ENCODE data around the gene HRH3. TPM values are rescaled to one million over a fixed set of nuclear protein-coding genes. Genes with fewer than 3 reads are reported as not detected.
A peak's percentile ranks its signal among the peaks of the same experiment; 100 is the strongest.

The HRH3 gene
- total RNA-seq, 1 donor from 2014 or later, result not detected

DNA sequence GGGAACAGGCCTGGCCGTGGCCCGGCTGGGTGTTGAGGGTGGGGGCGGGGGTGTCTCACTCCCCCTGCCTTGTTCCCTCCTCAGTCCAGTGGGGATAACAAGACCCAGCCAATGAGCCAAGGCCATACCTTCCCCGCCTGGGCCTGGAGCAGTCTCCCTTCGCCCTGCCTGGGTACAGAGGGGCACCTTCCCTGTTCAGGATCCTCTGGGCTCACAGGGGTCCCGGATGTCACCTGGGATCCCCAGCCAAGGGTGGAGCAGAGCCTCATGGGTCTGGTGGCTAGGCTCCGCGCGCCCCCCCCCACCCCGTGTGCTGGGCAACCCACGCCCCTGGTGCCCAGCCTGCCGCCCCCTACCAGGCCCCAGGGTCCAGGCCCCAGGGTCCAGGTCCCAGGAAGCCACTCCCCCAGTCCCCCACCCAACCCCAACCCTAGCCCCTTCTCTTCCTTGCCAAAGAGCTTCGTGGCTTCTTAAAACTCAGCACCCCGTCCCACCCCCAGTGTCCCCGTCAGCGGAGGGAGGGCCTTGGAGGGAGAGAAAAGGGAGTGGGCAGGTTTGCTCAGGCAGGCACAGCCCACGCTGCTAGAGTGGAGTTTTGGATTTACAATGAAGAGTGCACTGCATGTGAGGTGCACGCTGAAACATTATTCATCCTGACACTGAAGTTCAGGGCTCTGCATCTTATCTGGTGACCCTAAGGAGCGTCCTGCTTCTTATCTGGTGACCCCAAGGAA is 11.8 kb downstream of the HRH3 start:
- ATAC-seq (ENCODE audit: poor library complexity) (no peak), DNase-seq (no peak)
- intact Hi-C loops (cut with DNase I), result no loop called here

GRCh38 chr20:62206388-62206775 is 13.7 kb downstream of the HRH3 start:
- ATAC-seq (ENCODE audit: poor library complexity) (no peak), DNase-seq (no peak)

GRCh38 chr20:62205618-62206387 is 14.3 kb downstream of the HRH3 start:
- DNase-seq (peak; percentile 36), ATAC-seq (ENCODE audit: poor library complexity) (no peak)
- intact Hi-C loops (cut with DNase I), result no loop called here

More at GRCh38 chr20:62206388-62206775, 13.7 kb downstream of the HRH3 start:
- intact Hi-C loops (cut with DNase I), result no loop called here

- DNase-seq (peak; percentile 22), ATAC-seq (ENCODE audit: poor library complexity) (no peak)
- intact Hi-C loops (cut with DNase I), result no loop called here
These were observed 16.6 kb downstream of the HRH3 start for GRCh38 chr20:62203378-62204030.

- DNase-seq (peak; percentile 14), ATAC-seq (ENCODE audit: poor library complexity) (no peak)
- intact Hi-C loops (cut with DNase I), result no loop called here
These were observed 17.3 kb downstream of the HRH3 start for GRCh38 chr20:62202676-62203377.

GRCh38 chr20:62202083-62202395 is 18.0 kb downstream of the HRH3 start:
- intact Hi-C loops (cut with DNase I), result no loop called here
- ATAC-seq (ENCODE audit: poor library complexity) (no peak), DNase-seq (peak; percentile 34)

DNA sequence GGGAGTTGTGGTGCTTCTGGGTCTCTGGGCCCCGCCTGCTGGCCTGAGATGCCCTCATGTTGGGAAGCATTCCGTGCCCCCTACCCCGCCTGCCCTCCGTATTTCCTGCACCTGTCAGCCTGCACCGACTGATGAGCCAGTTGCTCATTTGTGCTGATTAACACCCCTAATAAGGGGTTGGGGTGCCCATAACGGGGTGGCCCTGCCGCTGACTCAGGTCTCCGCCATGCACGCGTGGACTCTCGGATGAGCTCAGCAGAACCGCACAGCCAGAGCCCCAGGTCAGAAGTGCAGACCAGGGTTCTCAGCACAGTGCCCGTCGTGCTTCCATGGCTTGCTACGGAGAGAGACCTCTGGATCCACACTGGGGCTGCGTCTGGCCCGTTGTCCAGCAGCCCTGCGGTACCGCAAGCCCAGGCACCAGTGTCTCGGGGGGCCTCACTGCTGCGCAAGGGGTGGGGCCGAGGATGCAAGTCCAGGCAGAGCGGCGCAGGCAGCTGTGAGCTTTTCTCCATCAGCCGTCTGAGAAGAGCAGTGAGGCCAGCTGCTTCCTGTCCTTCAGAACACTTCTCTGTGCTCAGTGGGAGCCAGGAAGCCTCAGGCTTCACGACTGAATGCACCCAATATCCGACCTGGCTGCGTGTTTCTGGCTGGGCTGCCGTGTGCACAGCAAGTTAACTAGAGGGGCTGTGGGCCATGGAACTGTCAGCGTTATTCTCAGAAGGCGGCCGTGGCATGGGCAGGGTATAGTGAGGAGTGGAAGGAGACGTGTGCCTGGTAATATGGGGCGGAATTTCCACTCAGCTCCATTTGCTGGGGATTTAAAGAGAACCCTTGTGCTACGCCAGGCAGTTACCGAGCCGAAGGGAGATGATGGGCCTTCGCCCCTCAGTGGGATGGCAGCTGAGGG is 18.6 kb downstream of the HRH3 start:
- ATAC-seq (ENCODE audit: poor library complexity) (no peak), DNase-seq (peak; percentile 35)
- intact Hi-C loops (cut with DNase I), result no loop called here

- DNase-seq (peak; percentile 13), ATAC-seq (ENCODE audit: poor library complexity) (no peak)
- intact Hi-C loops (cut with DNase I), result no loop called here
These were observed 19.4 kb downstream of the HRH3 start for GRCh38 chr20:62200491-62201172.

DNA sequence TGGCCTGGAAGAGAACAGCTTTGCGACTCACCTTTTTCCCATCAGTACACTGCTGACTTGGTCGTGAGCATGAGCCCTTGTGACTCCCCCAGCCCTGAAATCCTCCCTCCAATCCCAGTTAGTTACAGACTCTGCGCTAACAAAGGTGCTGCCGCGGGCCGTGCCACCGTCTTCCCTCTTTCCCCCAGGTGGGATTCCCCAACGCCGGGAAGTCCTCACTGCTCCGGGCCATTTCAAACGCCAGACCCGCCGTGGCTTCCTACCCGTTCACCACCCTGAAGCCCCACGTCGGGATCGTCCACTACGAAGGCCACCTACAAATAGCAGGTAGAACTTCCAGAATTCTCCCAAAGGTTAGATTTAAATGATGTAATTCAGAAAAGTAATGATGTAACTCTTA is 21.1 kb downstream of the HRH3 start:
- intact Hi-C loops (cut with DNase I), result no loop called here
- DNase-seq (peak; percentile 10), ATAC-seq (ENCODE audit: poor library complexity) (no peak)

GRCh38 chr20:62198496-62198895 is 21.6 kb downstream of the HRH3 start:
- DNase-seq, result peak; percentile 9
- ATAC-seq (ENCODE audit: poor library complexity), result no peak

DNA sequence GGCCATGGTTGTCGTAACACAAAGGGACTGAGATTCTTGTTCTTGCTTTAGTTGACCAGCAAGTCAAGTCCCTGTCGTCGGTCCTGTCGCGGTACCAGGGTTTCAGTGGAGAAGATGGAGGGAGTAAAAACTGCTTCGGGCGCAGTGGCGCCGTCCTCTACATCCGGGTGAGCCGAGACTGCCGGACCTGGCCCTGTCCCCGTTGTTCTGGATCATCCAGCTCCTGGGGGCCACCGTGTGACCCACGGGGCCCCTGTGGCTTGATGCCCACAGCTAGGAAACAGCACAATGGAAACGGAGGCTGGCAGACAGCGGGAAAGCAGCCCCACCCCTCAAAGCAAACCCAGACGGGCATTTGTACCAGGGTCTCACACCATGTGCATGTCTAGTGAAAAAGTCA is 22.3 kb downstream of the HRH3 start:
- intact Hi-C loops (cut with DNase I), result no loop called here
- ATAC-seq (ENCODE audit: poor library complexity), result no peak
- DNase-seq, result peak; percentile 11

More at GRCh38 chr20:62198496-62198895, 21.6 kb downstream of the HRH3 start:
- intact Hi-C loops (cut with DNase I), result no loop called here

DNA sequence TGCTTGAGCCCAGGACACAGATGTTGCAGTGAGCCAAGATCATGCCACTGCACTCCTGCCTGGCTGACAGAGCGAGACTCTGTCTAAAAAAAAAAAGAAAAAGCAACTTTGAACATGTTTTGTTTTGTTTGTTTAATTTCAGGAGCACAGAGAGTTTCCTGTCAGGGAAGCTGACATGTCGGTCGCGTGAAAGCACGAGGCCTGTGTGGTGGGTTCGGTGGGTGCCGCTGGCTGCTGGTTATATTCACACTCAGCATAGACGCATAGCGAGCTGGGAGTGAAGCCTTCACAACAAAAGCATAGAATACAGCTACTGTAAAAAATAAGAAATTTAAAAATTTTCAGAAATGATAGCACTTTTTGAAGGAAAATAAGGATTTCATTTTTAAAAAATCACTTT is 22.8 kb downstream of the HRH3 start:
- intact Hi-C loops (cut with DNase I), result no loop called here
- DNase-seq (peak; percentile 2), ATAC-seq (ENCODE audit: poor library complexity) (no peak)

DNA sequence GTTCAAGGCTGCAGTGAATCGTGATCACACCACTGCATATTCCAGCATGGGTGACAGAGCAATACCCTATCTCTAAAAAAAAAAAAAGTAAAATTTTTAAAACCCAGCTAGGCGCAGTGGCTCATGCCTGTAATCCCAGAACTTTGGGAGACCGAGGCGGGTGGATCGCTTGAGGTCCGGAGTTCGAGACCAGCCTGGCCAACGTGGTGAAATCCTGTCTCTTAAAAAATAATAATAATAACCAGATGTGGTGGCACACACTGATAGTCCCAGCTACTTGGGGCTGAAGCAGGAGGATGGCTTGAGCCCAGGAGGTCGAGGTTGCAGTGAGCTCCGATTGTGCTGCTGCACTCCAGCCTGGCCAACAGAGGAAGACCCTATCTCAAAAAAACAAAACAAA is 23.8 kb downstream of the HRH3 start:
- intact Hi-C loops (cut with DNase I), result no loop called here
- DNase-seq, result no peak
- ATAC-seq (ENCODE audit: poor library complexity), result no peak

- ATAC-seq (ENCODE audit: poor library complexity), result no peak
- intact Hi-C loops (cut with DNase I), result no loop called here
- peak; percentile 37 for DNase-seq
These were observed 24.3 kb downstream of the HRH3 start for GRCh38 chr20:62195736-62196135.

DNA sequence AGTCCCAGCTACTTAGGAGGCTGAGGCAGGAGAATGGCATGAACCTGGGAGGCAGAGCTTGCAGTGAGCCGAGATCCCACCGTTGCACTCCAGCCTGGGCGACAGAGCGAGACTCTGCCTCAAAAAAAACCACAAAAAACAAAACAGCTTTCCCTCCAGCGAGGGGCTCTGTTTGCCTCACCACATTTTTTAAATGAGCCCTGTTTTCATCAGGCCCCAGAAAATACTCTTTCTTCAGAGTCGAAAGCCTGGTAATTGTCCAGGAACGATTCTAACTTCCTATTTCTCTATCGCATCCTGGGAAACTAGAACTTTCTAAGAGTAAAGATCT is 25.0 kb downstream of the HRH3 start:
- no peak for DNase-seq
- no peak for ATAC-seq (ENCODE audit: poor library complexity)
- intact Hi-C loops (cut with DNase I), result no loop called here

DNA sequence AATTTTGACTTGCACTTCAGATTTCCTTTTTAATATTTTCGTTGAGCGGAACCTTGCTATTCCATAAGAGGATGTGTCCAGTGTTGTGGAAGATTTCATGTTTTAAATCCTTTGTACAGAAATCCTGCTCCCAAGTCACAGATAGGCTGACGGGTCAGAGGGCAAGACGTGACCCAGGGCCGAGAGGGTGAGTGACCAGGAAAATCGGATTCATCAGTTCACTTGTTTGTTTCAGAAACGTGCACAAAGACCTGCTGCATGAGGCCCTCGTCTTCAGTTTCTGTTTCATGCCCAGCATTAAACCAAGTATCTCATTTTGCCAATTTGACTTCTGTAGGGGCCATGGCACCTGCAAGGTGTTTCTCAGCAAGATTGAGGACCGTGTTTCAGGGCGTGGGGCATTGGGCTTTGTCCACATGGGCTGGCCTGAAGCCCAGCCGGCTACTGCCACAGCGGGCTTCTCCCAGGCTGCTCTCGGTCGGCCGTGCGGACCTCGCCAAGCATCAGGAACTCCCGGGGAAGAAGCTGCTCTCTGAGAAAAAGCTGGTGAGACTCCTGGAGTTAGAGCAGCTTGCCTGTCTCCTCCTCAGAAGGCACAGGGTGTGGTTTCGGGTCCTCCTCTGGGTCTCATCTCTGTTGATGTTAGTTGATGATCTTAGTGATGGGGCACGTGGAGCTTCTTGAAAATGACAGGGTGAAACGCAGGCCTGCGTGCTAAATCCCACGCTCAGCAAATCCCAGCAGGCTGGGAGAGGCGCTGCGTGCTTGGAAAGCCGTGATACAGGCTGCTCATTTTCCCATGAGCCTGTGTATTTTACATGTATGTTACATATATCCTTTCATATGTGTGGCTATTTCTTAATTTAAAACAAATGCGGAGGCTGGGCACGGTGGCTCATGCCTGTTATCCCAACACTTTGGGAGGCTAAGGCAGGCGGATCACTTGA is 26.7 kb downstream of the HRH3 start:
- DNase-seq (peak; percentile 30), ATAC-seq (ENCODE audit: poor library complexity) (no peak)
- intact Hi-C loops (cut with DNase I), result no loop called here

GRCh38 chr20:62192635-62193034 is 27.4 kb downstream of the HRH3 start:
- peak; percentile 57 for ATAC-seq (ENCODE audit: poor library complexity)
- DNase-seq, result peak; percentile 47
- intact Hi-C loops (cut with DNase I), result no loop called here

Data from Right ventricle myocardium superior (tissue), 1 donor.